ENCODE data around the gene ANGEL2. TPM values are rescaled to one million over a fixed set of nuclear protein-coding genes. Genes with fewer than 3 reads are reported as not detected.

ANGEL2 gene
- total RNA-seq, 1 donor from 2014 or later, result 14.8 TPM

- no peak for TF ChIP-seq CTCF (conservative IDR thresholded peaks at IDR 0.05; ENCODE audit: low read depth, low read length)
Measured at GRCh38 chr1:212958175-212958574, 57.5 kb downstream of the ANGEL2 start.

GRCh38 chr1:212957546-212957945 lies 58.1 kb downstream of the ANGEL2 start:
- no peak overlapping the region for H3K4me3 ChIP-seq (ENCODE audit: low read depth, low read length)
- no peak for TF ChIP-seq CTCF (conservative IDR thresholded peaks at IDR 0.05; ENCODE audit: low read depth, low read length)
- DNase-seq (ENCODE audit: low read depth), result no peak

More at GRCh38 chr1:212958175-212958574, 57.5 kb downstream of the ANGEL2 start:
- no peak for DNase-seq (ENCODE audit: low read depth)
- no peak overlapping the region for H3K4me3 ChIP-seq (ENCODE audit: low read depth, low read length)

- no peak for DNase-seq (ENCODE audit: low read depth)
- no peak for TF ChIP-seq CTCF (conservative IDR thresholded peaks at IDR 0.05; ENCODE audit: low read depth, low read length)
- H3K4me3 ChIP-seq (ENCODE audit: low read depth, low read length), result no peak overlapping the region
Measured at GRCh38 chr1:212955961-212956620, 59.6 kb downstream of the ANGEL2 start.

- DNase-seq (ENCODE audit: low read depth), result no peak
- TF ChIP-seq CTCF (conservative IDR thresholded peaks at IDR 0.05; ENCODE audit: low read depth, low read length), result no peak
- H3K4me3 ChIP-seq (ENCODE audit: low read depth, low read length), result no peak overlapping the region
Measured at GRCh38 chr1:212955098-212955497, 60.6 kb downstream of the ANGEL2 start.

GRCh38 chr1:212954514-212954913 lies 61.2 kb downstream of the ANGEL2 start:
- no peak overlapping the region for H3K4me3 ChIP-seq (ENCODE audit: low read depth, low read length)
- no peak for TF ChIP-seq CTCF (conservative IDR thresholded peaks at IDR 0.05; ENCODE audit: low read depth, low read length)
- DNase-seq (ENCODE audit: low read depth), result no peak

- no peak for DNase-seq (ENCODE audit: low read depth)
- no peak for TF ChIP-seq CTCF (conservative IDR thresholded peaks at IDR 0.05; ENCODE audit: low read depth, low read length)
- no peak overlapping the region for H3K4me3 ChIP-seq (ENCODE audit: low read depth, low read length)
Measured at GRCh38 chr1:212953321-212953720, 62.3 kb downstream of the ANGEL2 start.

- no peak for DNase-seq (ENCODE audit: low read depth)
- no peak for TF ChIP-seq CTCF (conservative IDR thresholded peaks at IDR 0.05; ENCODE audit: low read depth, low read length)
- no peak overlapping the region for H3K4me3 ChIP-seq (ENCODE audit: low read depth, low read length)
Measured at GRCh38 chr1:212952641-212952976, 63.1 kb downstream of the ANGEL2 start.
